Hepatocyte (in vitro differentiated cells): ENCODE results near the gene KIRREL3. TPM values are rescaled to one million over a fixed set of nuclear protein-coding genes. Genes with fewer than 3 reads are reported as not detected.
A peak's percentile ranks its signal among the peaks of the same experiment; 100 is the strongest.

Experiments used
- DNase-seq: peaks from one replicate; pipeline ENCODE4 v3.0.0-alpha.2; 2016; ENCODE audit warnings: low spot score
- H2AFZ ChIP-seq: fragments of 200-600 bp; sonication (generic); 2 replicates; pipeline ENCODE4 v1.6.0; 2016; ENCODE audit warnings: antibody characterized with exemption, mild to moderate bottlenecking
- H3K27ac ChIP-seq: fragments of 200-600 bp; sonication (generic); 2 replicates; pipeline ENCODE4 v1.5.1; 2016; ENCODE audit warnings: mild to moderate bottlenecking
- H3K27me3 ChIP-seq: fragments of 200-600 bp; sonication (generic); 2 replicates; pipeline ENCODE4 v1.6.1; 2016
- H3K36me3 ChIP-seq: fragments of 200-600 bp; sonication (generic); replicated peaks from 2 replicates; pipeline ENCODE4 v1.5.1; 2016; ENCODE audit warnings: low read depth; ENCODE audit not compliant: insufficient read depth
- H3K4me1 ChIP-seq: fragments of 200-600 bp; sonication (generic); 2 replicates; pipeline ENCODE4 v1.5.1; 2016; ENCODE audit warnings: mild to moderate bottlenecking, moderate library complexity; ENCODE audit not compliant: insufficient read depth
- H3K4me2 ChIP-seq: fragments of 200-600 bp; sonication (generic); 2 replicates; pipeline ENCODE4 v1.6.0; 2016
- H3K4me3 ChIP-seq: fragments of 200-600 bp; sonication (generic); 2 replicates; pipeline ENCODE4 v1.5.1; 2016; ENCODE audit warnings: mild to moderate bottlenecking
- H3K79me2 ChIP-seq: fragments of 200-600 bp; sonication (generic); 2 replicates; pipeline ENCODE4 v1.6.0; 2017; ENCODE audit warnings: mild to moderate bottlenecking
- H3K9me2 ChIP-seq: fragments of 200-600 bp; sonication (generic); replicated peaks from 2 replicates; pipeline ENCODE4 v1.6.0; 2017; ENCODE audit warnings: mild to moderate bottlenecking; ENCODE audit not compliant: insufficient read depth
- H3K9me3 ChIP-seq: fragments of 200-600 bp; sonication (generic); 2 replicates; pipeline ENCODE4 v1.5.1; 2016; ENCODE audit warnings: low read depth, mild to moderate bottlenecking
- H4K20me1 ChIP-seq: fragments of 200-600 bp; sonication (generic); 2 replicates; pipeline ENCODE4 v1.6.0; 2016; ENCODE audit warnings: mild to moderate bottlenecking; ENCODE audit not compliant: insufficient read depth, poor library complexity, severe bottlenecking
- CTCF ChIP-seq: fragments of 200-600 bp; sonication (generic); IDR thresholded peaks from 2 replicates; pipeline ENCODE4 v1.5.1; 2016; ENCODE audit warnings: antibody characterized with exemption, mild to moderate bottlenecking; ENCODE audit not compliant: poor library complexity
- EZH2 ChIP-seq: fragments of 200-600 bp; sonication (generic); IDR thresholded peaks from 2 replicates; pipeline ENCODE4 v1.6.1; 2016; ENCODE audit warnings: antibody characterized with exemption, mild to moderate bottlenecking, borderline replicate concordance
- EZH2phosphoT487 ChIP-seq: fragments of 200-600 bp; sonication (generic); IDR thresholded peaks from one replicate; pipeline ENCODE4 v1.6.1; 2018; ENCODE audit warnings: antibody characterized with exemption, mild to moderate bottlenecking, low read depth, moderate library complexity; ENCODE audit not compliant: unreplicated experiment, severe bottlenecking
- WGBS: methylation state at CpG from one replicate; pipeline ENCODE4 v1.1.6; 2016; ENCODE audit warnings: low lambda C conversion rate; ENCODE audit errors: missing lambda C conversion rate; 5-methylcytosine and 5-hydroxymethylcytosine counted together
- polyA plus RNA-seq: library from polyadenylated mRNA; unstranded; fragments of >200 nt; fragmentation: Nextera tagmentation; extraction: Ambion mirVana; gene quantifications from 2 replicates; pipeline ENCODE4 v1.2.1, GENCODE V29; 2016
- total RNA-seq: library from RNA; depleted of rRNA; stranded (reverse); fragments of >200 nt; gene quantifications from 2 replicates; pipeline ENCODE4 v1.2.3, GENCODE V29; 2014

KIRREL3 gene
- total and polyA plus RNA-seq, 2 experiments from 2014 or later: 0.33 to 0.86 TPM

- H3K79me2 ChIP-seq: no peaks in the 10 kb centered on the region
- no peaks in the 10 kb centered on the region for H3K9me2 ChIP-seq
- no peaks in the 10 kb centered on the region for H3K9me3 ChIP-seq
- no peak overlapping the region for H3K27ac ChIP-seq
- H2AFZ ChIP-seq: no peak overlapping the region
- DNase-seq: peak; percentile 68
- no peaks in the 10 kb centered on the region for H3K36me3 ChIP-seq
- no peaks in the 10 kb centered on the region for H4K20me1 ChIP-seq
- TF ChIP-seq CTCF: peak; percentile 53
- TF ChIP-seq EZH2phosphoT487: no peak
- TF ChIP-seq EZH2: no peak
- H3K4me2 ChIP-seq: no peak overlapping the region
- H3K4me3 ChIP-seq: no peak overlapping the region
- 13% methylated on average over 7 of the region's 7 CpGs for WGBS
- H3K27me3 ChIP-seq: peaks cover 29% of the 10 kb centered on the region
- H3K4me1 ChIP-seq: no peaks in the 10 kb centered on the region
Observed at GRCh38 chr11:127017482-127017881, 16.9 kb upstream of the KIRREL3 start.

GRCh38 chr11:127013550-127013949 is 13.0 kb upstream of the KIRREL3 start:
- Histone ChIP-seq H3K79me2 (no peaks in the 10 kb centered on the region), H3K4me2 (no peak overlapping the region), H3K27me3 (peaks cover 44% of the 10 kb centered on the region), H3K9me2 (no peaks in the 10 kb centered on the region), H3K4me1 (no peaks in the 10 kb centered on the region), H3K36me3 (no peaks in the 10 kb centered on the region), H2AFZ (no peak overlapping the region), H4K20me1 (no peaks in the 10 kb centered on the region), H3K4me3 (no peak overlapping the region), H3K9me3 (no peaks in the 10 kb centered on the region), H3K27ac (no peak overlapping the region)
- DNase-seq: no peak
- TF ChIP-seq EZH2: no peak
- no peak for TF ChIP-seq CTCF
- 81% methylated on average over 5 of the region's 5 CpGs for WGBS

GRCh38 chr11:127006311-127006710 is 5.7 kb upstream of the KIRREL3 start:
- Histone ChIP-seq H3K27me3 (peaks cover 78% of the 10 kb centered on the region), H3K36me3 (no peaks in the 10 kb centered on the region), H3K4me3 (no peak overlapping the region), H3K9me3 (no peaks in the 10 kb centered on the region), H3K4me1 (peaks cover 7% of the 10 kb centered on the region), H3K9me2 (no peaks in the 10 kb centered on the region), H4K20me1 (no peaks in the 10 kb centered on the region), H3K79me2 (no peaks in the 10 kb centered on the region), H3K4me2 (no peak overlapping the region), H3K27ac (no peak overlapping the region), H2AFZ (no peak overlapping the region)
- DNase-seq: no peak
- TF ChIP-seq CTCF (no peak), EZH2phosphoT487 (no peak), EZH2 (no peak)
- WGBS: 100% methylated on average over 2 of the region's 2 CpGs
